Heart left ventricle (tissue), 16 donors: ENCODE results near the gene IL31. TPM values are rescaled to one million over a fixed set of nuclear protein-coding genes. Genes with fewer than 3 reads are reported as not detected.

ENCODE experiments used
- ATAC-seq, 4 donors: fragments of 200-7000 bp; cut with Tn5 transposase; one replicate each; pipeline ENCODE4 v1.9.1; 2020 to 2022; ENCODE audit warnings: moderate library complexity in 4 of 4, mild to moderate bottlenecking in 3 of 4, moderate number of reproducible peaks in 1 of 4
- DNase-seq, 5 donors: peaks; one replicate each; pipeline ENCODE4 v3.0.0-alpha.2; 2020
- H3K27ac ChIP-seq, 12 donors: fragments of 200-600 bp; sonication (generic) in 4 of 12; one replicate each; pipeline versions ENCODE4 v1.5.0 to v1.8.0; 2016 to 2022; ENCODE audit warnings: mild to moderate bottlenecking in 2 of 12
- H3K27me3 ChIP-seq, 9 donors: fragments of 200-600 bp; sonication (generic) in 2 of 9; one replicate each; pipeline versions ENCODE4 v1.5.1 to v1.8.0; 2016 to 2022; ENCODE audit warnings: mild to moderate bottlenecking in 3 of 9
- H3K36me3 ChIP-seq, 9 donors: fragments of 200-600 bp; sonication (generic) in 2 of 9; one replicate each; pipeline versions ENCODE4 v1.5.0 to v1.8.0; 2018 to 2022; ENCODE audit warnings: mild to moderate bottlenecking in 2 of 9
- H3K4me1 ChIP-seq, 12 donors: fragments of 200-600 bp; sonication (generic) in 4 of 12; one replicate each; pipeline versions ENCODE4 v1.5.0 to v1.8.0; 2016 to 2022; ENCODE audit warnings: mild to moderate bottlenecking in 3 of 12
- H3K4me3 ChIP-seq, 12 donors: fragments of 200-600 bp; sonication (generic) in 4 of 12; one replicate each; pipeline versions ENCODE4 v1.5.0 to v1.8.0; 2017 to 2022; ENCODE audit warnings: mild to moderate bottlenecking in 9 of 12, moderate library complexity in 4 of 12
- H3K9me3 ChIP-seq, 12 donors: fragments of 200-600 bp; sonication (generic) in 4 of 12; one replicate each; pipeline versions ENCODE4 v1.5.0 to v1.8.0; 2016 to 2022; ENCODE audit warnings: mild to moderate bottlenecking in 1 of 12
- CTCF ChIP-seq, 12 donors: fragments of 200-600 bp; sonication (generic) in 4 of 12; IDR thresholded peaks; one replicate each; pipeline versions ENCODE4 v1.5.0 to v1.8.0; 2018 to 2022; ENCODE audit warnings: antibody characterized with exemption in 12 of 12, mild to moderate bottlenecking in 5 of 12
- POLR2A ChIP-seq, 2 donors: fragments of 450-650 bp; IDR thresholded peaks; one replicate each; pipeline ENCODE4 v1.6.1; 2017; ENCODE audit warnings: antibody characterized with exemption in 2 of 2, mild to moderate bottlenecking in 2 of 2, moderate library complexity in 2 of 2
- WGBS, 4 donors: extraction: QIAGEN DNeasy Blood & Tissue Kit in 2 of 4; methylation state at CpG; one replicate each; pipeline versions ENCODE4 v1.1.5 to v1.1.7; 2013 to 2018; 5-methylcytosine and 5-hydroxymethylcytosine counted together
- intact Hi-C, 10 donors: fragments of 100-400 bp; cut with DNase I; formaldehyde crosslinking; loops; one replicate each; pipeline versions ENCODE4 v1.11.1 to v1.14.2; 2022
- polyA plus RNA-seq, 2 donors: library from polyadenylated mRNA; stranded (reverse); fragments of 200-250 nt; gene quantifications; one replicate each; pipeline ENCODE4 v1.2.3, GENCODE V29; 2013
- total RNA-seq, 9 donors: library from RNA; depleted of rRNA in 2 of 9; stranded (reverse); fragments of >200 nt in 2 of 9; fragmentation: NEBNext Ultra II Directional in 3 of 9; extraction: Animal tissue kit (Norgen Biotek cat#: 25700) in 3 of 9; gene quantifications; one replicate each; pipeline versions ENCODE4 v1.1.0 to v1.2.4, GENCODE V29; 2016 to 2023
- donor health status: ischemic (EF 13 %, LVEDD 7.1; RV severe dilation, severe dysfunction).
- donor health status: healthy with polysubstance abuse.
- donor health status: DM: no; HTN: yes; CAD: no.
- donor health status: DM: no; HTN: no; CAD: no.
- donor health status: ischemic (EF 25% LVEDD 6.9; RV normal size, moderate dysfunction).
- donor health status: ischemic (EF 25% LVEDD 5.7; RV mildly dilated, moderate dysfunction).
- donor health status: healthy.
- donor health status: DM: yes; HTN: yes; CAD: no.
- donor health status: ischemic (EF 35%, LVEDD 5.7; RV mildly dilated, moderate dysfunction).
- donor health status: nonischemic (EF 11% LVEDD 7.7; RV severe dilation, severe dysfunction).
- donor health status: DM: yes; HTN: yes; CAD: no.
- donor health status: PGD.
- donor health status: ischemic (EF 29% LVEDD 5.4; RV normal size, mild dysfunction).
- donor health status: nonischemic (EF 23%, LVEDD 6.1; RV moderate dilation, normal function).

IL31 gene
- total and polyA plus RNA-seq, 11 donors: not detected

DNA sequence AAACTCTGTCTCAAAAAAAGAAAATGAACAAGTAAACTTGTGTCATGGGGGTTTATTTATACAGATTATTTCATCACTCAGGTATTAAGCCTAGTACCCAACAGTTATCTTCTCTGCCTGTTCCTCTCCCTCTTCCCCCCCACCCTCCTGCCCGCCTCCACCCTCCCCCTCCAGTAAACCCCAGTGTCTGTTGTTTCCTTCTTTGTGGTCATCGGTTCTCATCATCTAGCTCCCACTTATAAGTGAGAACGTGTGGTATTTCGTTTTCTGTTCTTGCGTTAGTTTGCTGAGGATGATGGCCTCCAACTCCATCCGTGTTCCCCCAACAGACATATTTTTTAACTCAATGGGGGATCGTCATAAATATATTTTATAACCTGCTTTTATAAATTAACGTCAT is 12.3 kb downstream of the IL31 start:
- peaks cover 0 to 8% (median 0%) of the 10 kb centered on the region in 9 donors for H3K27me3 ChIP-seq
- 68 to 75% (median 73%) methylated on average over 8 of the region's 8 CpGs for WGBS, 4 donors
- intact Hi-C loops: no loop called here
- H3K4me3 ChIP-seq: no peak overlapping the region
- DNase-seq (no peak), ATAC-seq (no peak)
- H3K36me3 ChIP-seq: no peaks in the 10 kb centered on the region
- H3K9me3 ChIP-seq: no peaks in the 10 kb centered on the region
- TF ChIP-seq POLR2A (IDR thresholded peaks at IDR 0.05): no peak
- no peak for TF ChIP-seq CTCF (IDR thresholded peaks at IDR 0.05)
- H3K4me1 ChIP-seq: no peaks in the 10 kb centered on the region
- H3K27ac ChIP-seq: no peak overlapping the region

- no peaks in the 10 kb centered on the region for H3K9me3 ChIP-seq
- ATAC-seq (no peak), DNase-seq (no peak)
- no peak overlapping the region for H3K27ac ChIP-seq
- no peak overlapping the region for H3K4me3 ChIP-seq
- no peak for TF ChIP-seq POLR2A (IDR thresholded peaks at IDR 0.05)
- TF ChIP-seq CTCF (IDR thresholded peaks at IDR 0.05): no peak
- H3K36me3 ChIP-seq: no peaks in the 10 kb centered on the region
- 75 to 81% (median 77%) methylated on average over 11 of the region's 11 CpGs for WGBS, 4 donors
- H3K4me1 ChIP-seq: no peaks in the 10 kb centered on the region
- H3K27me3 ChIP-seq: peaks cover 0 to 8% (median 0%) of the 10 kb centered on the region in 9 donors
- intact Hi-C loops: no loop called here
These were observed 13.3 kb downstream of the IL31 start for GRCh38 chr12:122160761-122161160.

DNA sequence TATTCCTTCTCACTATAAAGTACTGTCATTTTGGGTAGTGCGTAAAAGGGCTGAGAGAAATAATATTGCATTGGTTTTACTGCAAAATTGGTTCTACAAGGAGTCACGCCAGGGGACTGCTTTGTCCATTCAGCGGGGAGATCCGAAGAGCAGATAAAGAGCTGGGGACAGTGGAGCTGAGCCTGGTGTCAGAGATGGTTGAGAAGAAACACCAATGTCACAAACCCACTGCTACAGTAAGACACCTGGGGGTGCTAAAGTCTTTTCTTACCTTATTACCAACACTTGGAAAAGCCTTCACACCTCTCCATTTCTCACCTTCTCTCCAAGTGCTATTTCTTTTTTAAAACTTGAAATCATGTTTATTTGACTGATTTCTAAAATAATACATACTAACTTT is 14.1 kb downstream of the IL31 start:
- no peaks in the 10 kb centered on the region for H3K4me1 ChIP-seq
- no peak for DNase-seq
- peaks cover 0 to 5% (median 0%) of the 10 kb centered on the region in 9 donors for H3K27me3 ChIP-seq
- no peaks in the 10 kb centered on the region for H3K9me3 ChIP-seq
- intact Hi-C loops: no loop called here
- H3K4me3 ChIP-seq: no peak overlapping the region
- no peak overlapping the region for H3K27ac ChIP-seq
- no peak for ATAC-seq
- WGBS, 4 donors: 43 to 60% (median 54%) methylated on average over 4 of the region's 4 CpGs
- no peaks in the 10 kb centered on the region for H3K36me3 ChIP-seq
- TF ChIP-seq CTCF (IDR thresholded peaks at IDR 0.05): no peak
- no peak for TF ChIP-seq POLR2A (IDR thresholded peaks at IDR 0.05)

- WGBS, 4 donors: 88 to 92% (median 88%) methylated on average over 7 of the region's 7 CpGs
- no peaks in the 10 kb centered on the region for H3K4me1 ChIP-seq
- H3K9me3 ChIP-seq: no peaks in the 10 kb centered on the region
- DNase-seq (no peak), ATAC-seq (no peak)
- no peak overlapping the region for H3K4me3 ChIP-seq
- peaks cover 0 to 4% (median 0%) of the 10 kb centered on the region in 9 donors for H3K27me3 ChIP-seq
- no peaks in the 10 kb centered on the region for H3K36me3 ChIP-seq
- TF ChIP-seq CTCF (IDR thresholded peaks at IDR 0.05): no peak
- no peak overlapping the region for H3K27ac ChIP-seq
- intact Hi-C loops: no loop called here
These were observed 15.2 kb downstream of the IL31 start for GRCh38 chr12:122158700-122159285.
